ENCODE data around the gene SLC10A4. TPM values are rescaled to one million over a fixed set of nuclear protein-coding genes. Genes with fewer than 3 reads are reported as not detected.

Gene SLC10A4
- total RNA-seq, 1 donor from 2014 or later: not detected

DNA sequence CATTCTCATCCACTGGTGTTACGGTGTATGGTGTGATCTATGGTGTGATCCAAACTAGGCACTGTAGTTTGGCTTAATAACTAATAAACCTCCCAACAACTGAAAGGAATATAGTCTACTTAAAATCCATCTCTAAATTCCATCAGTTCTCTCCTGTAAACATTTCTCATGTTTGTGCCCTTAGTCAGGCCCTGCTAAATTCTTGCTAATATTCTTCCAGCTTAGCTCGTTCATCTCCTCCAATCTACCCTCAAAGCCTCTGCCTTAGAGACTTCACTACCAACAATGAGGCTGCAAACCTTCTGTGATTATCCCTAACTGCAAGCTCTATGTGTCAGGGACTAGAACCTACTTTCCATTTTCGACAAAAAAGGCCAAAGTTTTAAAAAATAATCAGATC is 35.0 kb downstream of the SLC10A4 start:
- no peak for TF ChIP-seq CTCF (conservative IDR thresholded peaks at IDR 0.05; ENCODE audit: low read depth, low read length)
- DNase-seq (ENCODE audit: low read depth): no peak
- H3K4me3 ChIP-seq (ENCODE audit: low read depth, low read length): no peak overlapping the region

DNA sequence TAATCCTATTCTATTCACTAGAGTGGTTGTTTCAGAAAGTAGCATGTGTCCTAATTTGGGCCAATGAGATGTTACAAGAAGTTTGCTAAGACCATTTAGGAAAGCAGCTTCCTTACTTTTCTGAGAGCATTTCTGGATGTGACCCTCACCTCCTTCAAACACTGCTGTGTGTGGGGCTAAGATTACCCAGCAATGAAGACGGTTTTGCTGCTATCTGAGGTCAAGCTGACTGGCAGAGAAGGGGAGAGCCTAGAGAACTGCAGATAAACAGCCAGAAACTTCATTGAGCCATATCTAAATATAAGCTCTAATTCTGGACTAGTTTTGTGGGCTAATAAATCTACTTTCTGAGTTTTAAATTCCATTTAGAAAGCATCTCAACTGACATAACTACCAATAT is 43.3 kb downstream of the SLC10A4 start:
- DNase-seq (ENCODE audit: low read depth): no peak
- H3K4me3 ChIP-seq (ENCODE audit: low read depth, low read length): no peak overlapping the region
- TF ChIP-seq CTCF (conservative IDR thresholded peaks at IDR 0.05; ENCODE audit: low read depth, low read length): no peak

GRCh38 chr4:48538358-48538757 is 55.2 kb downstream of the SLC10A4 start:
- DNase-seq (ENCODE audit: low read depth): no peak
- H3K4me3 ChIP-seq (ENCODE audit: low read depth, low read length): no peak overlapping the region
- TF ChIP-seq CTCF (conservative IDR thresholded peaks at IDR 0.05; ENCODE audit: low read depth, low read length): no peak

Other genes with a start within 250 kb of the SLC10A4 start
- 1.3 and 1.4 TPM in 2 replicates for gene TEC, start 213.5 kb upstream of the SLC10A4 start, total RNA-seq
- gene SLAIN2, start 141.8 kb upstream of the SLC10A4 start, total RNA-seq: 37.1 and 42.8 TPM in 2 replicates
- 0.23 TPM in 1 of 2 replicates, not detected in the other for gene ZAR1, start 6.9 kb downstream of the SLC10A4 start, total RNA-seq

All from epithelial cell of proximal tubule (primary cell).